ENCODE data around the gene TMEM109. TPM values are rescaled to one million over a fixed set of nuclear protein-coding genes. Genes with fewer than 3 reads are reported as not detected.

The TMEM109 gene
- total and polyA plus RNA-seq, 7 donors: 69.2 to 130 (median 72.5) TPM

DNA sequence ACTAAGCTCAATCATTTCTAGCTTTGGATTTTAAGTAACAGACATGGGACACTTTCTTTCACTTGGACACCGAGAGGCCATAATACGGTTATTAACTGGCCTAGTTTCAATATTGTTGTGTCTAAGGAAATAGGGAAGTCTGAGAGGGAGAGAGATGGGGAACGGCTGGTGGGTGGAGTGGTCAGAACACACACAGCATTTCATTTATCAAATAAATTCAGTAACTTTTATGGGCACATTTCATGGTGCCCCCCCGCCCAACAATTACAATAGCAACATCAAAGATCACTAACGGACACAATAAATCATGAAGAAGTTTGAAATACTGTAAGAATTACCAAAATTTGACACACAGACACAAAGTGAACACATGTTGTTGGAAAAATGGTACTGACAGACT lies 18.3 kb upstream of the TMEM109 start:
- Histone ChIP-seq H3K27me3 (ENCODE audit: insufficient read depth in 3 of 3, low read length in 2 of 3) (no peaks in the 10 kb centered on the region), H3K4me3 (no peak overlapping the region), H3K9me3 (no peaks in the 10 kb centered on the region), H3K36me3 (ENCODE audit: insufficient read depth in 1 of 2, low read depth in 1 of 2) (peaks cover 16 to 97% of the 10 kb centered on the region in 2 donors), H3K27ac (no peak overlapping the region), H3K4me1 (no peaks in the 10 kb centered on the region)
- no peak for DNase-seq
- TF ChIP-seq, protein P1, sequence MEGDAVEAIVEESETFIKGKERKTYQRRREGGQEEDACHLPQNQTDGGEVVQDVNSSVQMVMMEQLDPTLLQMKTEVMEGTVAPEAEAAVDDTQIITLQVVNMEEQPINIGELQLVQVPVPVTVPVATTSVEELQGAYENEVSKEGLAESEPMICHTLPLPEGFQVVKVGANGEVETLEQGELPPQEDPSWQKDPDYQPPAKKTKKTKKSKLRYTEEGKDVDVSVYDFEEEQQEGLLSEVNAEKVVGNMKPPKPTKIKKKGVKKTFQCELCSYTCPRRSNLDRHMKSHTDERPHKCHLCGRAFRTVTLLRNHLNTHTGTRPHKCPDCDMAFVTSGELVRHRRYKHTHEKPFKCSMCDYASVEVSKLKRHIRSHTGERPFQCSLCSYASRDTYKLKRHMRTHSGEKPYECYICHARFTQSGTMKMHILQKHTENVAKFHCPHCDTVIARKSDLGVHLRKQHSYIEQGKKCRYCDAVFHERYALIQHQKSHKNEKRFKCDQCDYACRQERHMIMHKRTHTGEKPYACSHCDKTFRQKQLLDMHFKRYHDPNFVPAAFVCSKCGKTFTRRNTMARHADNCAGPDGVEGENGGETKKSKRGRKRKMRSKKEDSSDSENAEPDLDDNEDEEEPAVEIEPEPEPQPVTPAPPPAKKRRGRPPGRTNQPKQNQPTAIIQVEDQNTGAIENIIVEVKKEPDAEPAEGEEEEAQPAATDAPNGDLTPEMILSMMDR (IDR thresholded peaks at IDR 0.05): no peak
- intact Hi-C loops (cut with DNase I): loop anchor here (5.0 kb wide), 2 partner anchors 63 to 118 kb away; no protein-coding TSS in a partner anchor
- WGBS, 3 donors: 87 to 90% (median 90%) methylated on average over 5 of the region's 5 CpGs
- ATAC-seq: no peak

DNA sequence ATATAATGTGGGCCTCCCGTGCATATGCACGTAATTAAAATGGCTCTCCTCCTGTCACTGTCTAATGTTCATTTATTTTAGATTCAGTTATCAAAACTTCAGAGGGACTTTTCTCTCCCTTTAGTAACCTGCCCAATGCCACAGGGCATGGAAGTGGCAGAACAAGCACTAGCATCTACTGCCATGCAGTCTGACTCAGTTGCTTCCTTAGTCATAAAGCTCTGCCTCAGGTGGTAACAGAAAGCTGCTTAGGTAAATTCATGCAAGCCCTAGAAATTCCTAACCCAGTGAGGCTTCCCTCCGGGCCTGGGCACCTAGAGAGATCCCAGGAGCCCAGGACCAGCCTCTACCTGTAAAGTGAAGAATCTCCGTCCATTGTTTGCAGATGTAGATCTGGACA lies 16.5 kb upstream of the TMEM109 start:
- intact Hi-C loops (cut with DNase I): loop anchor here (5.0 kb wide), 2 partner anchors 65 to 120 kb away; no protein-coding TSS in a partner anchor
- no peaks in the 10 kb centered on the region for H3K27me3 ChIP-seq (ENCODE audit: insufficient read depth in 3 of 3, low read length in 2 of 3)
- H3K9me3 ChIP-seq: no peaks in the 10 kb centered on the region
- H3K4me3 ChIP-seq: no peak overlapping the region
- 87 to 94% (median 92%) methylated on average over 4 of the region's 4 CpGs for WGBS, 3 donors
- ATAC-seq: no peak
- TF ChIP-seq, protein P1 (IDR thresholded peaks at IDR 0.05): no peak
- no peak for DNase-seq
- H3K27ac ChIP-seq: no peak overlapping the region
- peaks cover 23 to 99% of the 10 kb centered on the region in 2 donors for H3K36me3 ChIP-seq (ENCODE audit: insufficient read depth in 1 of 2, low read depth in 1 of 2)
- no peaks in the 10 kb centered on the region for H3K4me1 ChIP-seq

DNA sequence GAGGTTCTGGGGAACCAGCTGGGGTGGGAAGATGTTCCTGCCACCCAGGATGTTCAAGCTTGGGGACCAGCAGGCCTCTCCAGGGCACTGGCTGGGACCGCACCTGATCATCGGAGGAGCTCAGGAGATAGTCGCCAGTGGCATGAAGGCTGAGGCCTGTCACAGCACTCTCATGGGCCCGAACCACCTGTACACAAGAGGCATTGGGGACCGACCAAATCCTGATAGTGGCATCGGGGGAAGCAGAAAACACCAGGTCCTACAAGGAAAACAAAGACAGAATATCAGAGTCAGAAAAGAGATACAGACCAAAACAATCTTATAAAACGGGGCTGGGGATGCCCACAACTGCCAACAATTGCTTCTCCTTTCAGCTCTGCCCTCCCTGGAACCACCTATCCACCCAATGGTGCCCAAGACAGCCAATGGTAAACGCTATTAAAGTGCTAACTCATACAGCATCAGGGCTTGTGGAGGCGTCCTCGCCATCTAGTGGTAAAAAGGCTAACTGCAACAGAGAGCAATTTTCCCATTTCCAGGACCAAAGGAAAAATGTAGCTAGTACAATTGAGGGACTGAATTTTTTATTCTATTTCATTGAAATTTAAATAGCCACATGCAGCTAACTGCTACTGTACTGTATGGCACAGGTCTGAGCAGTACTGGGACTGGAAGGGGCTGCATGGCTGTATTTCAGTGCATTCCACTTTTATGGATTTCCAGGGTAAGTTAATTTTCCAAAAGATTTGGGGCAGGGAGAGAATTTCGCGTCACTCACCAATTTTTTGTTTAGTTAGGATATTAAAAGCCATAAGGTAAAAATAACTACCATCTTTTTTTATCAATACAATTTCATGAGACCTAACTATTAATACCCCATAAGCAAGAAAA lies 14.7 kb upstream of the TMEM109 start:
- DNase-seq (no peak), ATAC-seq (peak; percentile 87 to 95 (median 90))
- Histone ChIP-seq H3K36me3 (ENCODE audit: insufficient read depth in 1 of 2, low read depth in 1 of 2) (peaks cover 23 to 94% of the 10 kb centered on the region in 2 donors), H3K4me3 (no peak overlapping the region), H3K27ac (peak overlapping the region; percentile 37), H3K27me3 (ENCODE audit: insufficient read depth in 3 of 3, low read length in 2 of 3) (no peaks in the 10 kb centered on the region), H3K9me3 (no peaks in the 10 kb centered on the region), H3K4me1 (peaks cover 3% of the 10 kb centered on the region)
- intact Hi-C loops (cut with DNase I): loop anchor here (1.0 to 5.0 kb wide), 3 partner anchors 67 to 122 kb away; no protein-coding TSS in a partner anchor
- WGBS, 3 donors: 59 to 63% (median 61%) methylated on average over 12 of the region's 12 CpGs
- TF ChIP-seq, protein P1 (IDR thresholded peaks at IDR 0.05): peak; percentile 96

DNA sequence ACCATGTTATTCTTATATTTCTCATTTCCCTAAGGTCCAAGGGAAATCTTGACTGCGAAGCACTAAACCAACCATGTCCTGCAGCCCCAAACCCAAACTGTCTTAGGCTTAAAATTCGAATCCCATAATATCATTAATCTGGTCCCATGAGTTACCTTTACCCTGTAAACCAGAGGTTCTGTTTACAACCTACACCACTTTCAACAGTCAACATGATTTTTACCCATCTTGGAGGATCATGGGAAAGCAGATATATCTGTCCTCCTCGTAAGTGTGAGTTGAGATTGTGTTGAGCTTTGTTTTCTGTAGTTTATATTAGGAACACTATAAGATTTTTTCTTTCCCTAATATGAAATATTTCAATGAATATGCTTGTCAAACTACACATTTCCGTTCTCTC lies 14.0 kb upstream of the TMEM109 start:
- ATAC-seq: no peak
- no peak overlapping the region for H3K27ac ChIP-seq
- WGBS, 3 donors: 69 to 81% (median 72%) methylated on average over 4 of the region's 4 CpGs

More for the DNA sequence above, 14.0 kb upstream of the TMEM109 start:
- no peaks in the 10 kb centered on the region for H3K9me3 ChIP-seq
- H3K4me3 ChIP-seq: no peak overlapping the region
- H3K27me3 ChIP-seq (ENCODE audit: insufficient read depth in 3 of 3, low read length in 2 of 3): no peaks in the 10 kb centered on the region
- H3K36me3 ChIP-seq (ENCODE audit: insufficient read depth in 1 of 2, low read depth in 1 of 2): peaks cover 23 to 94% of the 10 kb centered on the region in 2 donors
- peaks cover 10% of the 10 kb centered on the region for H3K4me1 ChIP-seq
- TF ChIP-seq, protein P1 (IDR thresholded peaks at IDR 0.05): no peak
- intact Hi-C loops (cut with DNase I): loop anchor here (1.0 to 5.0 kb wide), 4 partner anchors 58 to 123 kb away; partner anchors contain the start of gene CCDC86 (in 1 of the 2)
- no peak for DNase-seq

Data from psoas muscle (tissue), 8 donors.